GM15510 (cell line): ENCODE data around the gene PAK6.

Source experiments
- POLR2A ChIP-seq: IDR thresholded peaks from 3 replicates; pipeline ENCODE4 v1.6.1; 2011; ENCODE audit warnings: borderline replicate concordance; ENCODE audit not compliant: insufficient read length; ENCODE audit errors: extremely low read depth

The PAK6 gene

DNA sequence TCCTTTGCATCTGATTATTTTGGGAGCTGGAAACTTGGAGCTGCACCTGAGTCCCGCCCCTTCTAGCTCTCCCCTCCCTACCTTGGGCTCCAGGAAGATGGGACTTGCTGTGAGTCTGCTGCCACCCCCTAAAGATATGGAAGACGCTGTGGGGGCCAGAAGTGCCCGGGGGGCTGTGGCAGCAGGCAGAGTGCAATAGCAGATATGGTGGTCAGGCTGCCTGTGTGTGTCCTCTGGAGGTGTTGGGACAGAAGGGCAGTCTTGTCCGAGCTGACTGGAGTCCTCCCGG, 485 bp downstream of the PAK6 start:
- no peak for TF ChIP-seq POLR2A

DNA sequence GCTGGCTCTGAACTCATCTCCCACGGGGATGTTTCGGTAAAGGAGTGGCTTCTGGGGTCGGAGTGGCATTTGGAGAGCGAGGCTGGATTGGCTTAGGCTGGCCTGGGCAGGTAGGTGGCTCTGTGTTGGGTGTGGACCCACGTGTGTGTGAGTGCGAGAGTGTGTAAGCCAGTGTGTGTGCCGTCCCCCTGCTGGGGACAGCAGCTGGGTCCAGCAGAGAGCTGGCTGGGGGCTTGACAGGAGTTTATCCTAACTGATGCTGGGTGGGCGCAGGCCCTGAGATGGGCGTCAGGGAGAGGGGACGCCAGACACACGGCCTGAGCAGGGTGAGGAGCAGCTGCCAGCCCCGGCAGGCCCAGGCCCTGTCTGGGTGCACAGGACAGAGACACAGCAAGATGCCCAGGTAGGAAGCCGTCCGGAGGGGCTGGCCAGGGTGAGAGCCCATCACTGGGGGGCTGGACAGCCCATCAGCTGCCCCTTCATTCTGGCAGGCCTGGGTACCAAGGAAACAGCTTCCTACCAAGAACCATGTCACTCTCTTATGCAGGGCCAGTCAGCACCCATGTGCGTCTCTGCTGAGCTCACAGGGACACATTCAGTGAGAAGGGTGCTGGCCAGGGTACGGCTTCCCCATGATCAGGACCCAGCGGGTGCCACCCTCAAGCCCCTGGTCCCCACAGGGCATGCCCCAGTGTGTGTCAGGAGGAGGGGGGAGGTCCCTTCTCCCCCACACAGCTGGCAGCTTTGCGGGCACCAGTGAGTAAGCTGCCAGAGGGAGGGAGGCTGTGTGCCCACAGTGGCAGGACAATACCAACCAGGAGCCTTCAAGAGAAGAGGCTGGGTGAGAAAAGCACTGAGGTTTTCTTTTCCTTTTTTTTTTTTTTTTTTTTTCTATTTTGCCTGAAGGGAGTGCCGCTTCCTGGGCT, 1.1 kb downstream of the PAK6 start:
- no peak for TF ChIP-seq POLR2A

DNA sequence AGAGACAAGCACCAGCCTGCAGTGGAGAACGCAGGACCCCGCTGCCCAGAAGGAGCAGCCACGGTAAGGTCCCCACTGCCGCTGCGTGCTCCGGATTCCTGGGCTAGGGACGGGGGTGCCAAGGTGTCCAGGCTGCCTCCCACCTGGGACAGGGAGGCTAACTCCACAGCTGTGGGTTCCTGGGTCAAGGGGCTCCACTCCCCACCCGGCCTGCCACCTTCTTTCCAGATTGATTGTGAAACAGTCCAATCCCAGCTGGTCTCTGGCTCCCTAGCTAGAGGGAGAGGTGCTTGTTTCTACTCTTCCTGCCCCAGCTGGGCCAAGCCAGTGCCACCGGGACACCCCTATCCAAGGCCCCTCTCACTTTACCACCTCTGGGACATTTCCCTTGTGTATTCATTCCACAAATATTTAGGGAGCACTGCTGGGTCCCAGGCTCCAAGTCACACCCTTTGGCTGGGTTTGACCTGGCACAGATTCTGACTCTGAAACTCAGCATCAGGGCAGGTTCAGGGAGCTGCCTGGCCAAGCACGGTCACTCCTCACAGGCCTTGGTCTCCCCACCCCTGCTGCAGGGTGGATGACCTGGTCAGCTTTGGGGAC, 1.9 kb downstream of the PAK6 start:
- no peak for TF ChIP-seq POLR2A

DNA sequence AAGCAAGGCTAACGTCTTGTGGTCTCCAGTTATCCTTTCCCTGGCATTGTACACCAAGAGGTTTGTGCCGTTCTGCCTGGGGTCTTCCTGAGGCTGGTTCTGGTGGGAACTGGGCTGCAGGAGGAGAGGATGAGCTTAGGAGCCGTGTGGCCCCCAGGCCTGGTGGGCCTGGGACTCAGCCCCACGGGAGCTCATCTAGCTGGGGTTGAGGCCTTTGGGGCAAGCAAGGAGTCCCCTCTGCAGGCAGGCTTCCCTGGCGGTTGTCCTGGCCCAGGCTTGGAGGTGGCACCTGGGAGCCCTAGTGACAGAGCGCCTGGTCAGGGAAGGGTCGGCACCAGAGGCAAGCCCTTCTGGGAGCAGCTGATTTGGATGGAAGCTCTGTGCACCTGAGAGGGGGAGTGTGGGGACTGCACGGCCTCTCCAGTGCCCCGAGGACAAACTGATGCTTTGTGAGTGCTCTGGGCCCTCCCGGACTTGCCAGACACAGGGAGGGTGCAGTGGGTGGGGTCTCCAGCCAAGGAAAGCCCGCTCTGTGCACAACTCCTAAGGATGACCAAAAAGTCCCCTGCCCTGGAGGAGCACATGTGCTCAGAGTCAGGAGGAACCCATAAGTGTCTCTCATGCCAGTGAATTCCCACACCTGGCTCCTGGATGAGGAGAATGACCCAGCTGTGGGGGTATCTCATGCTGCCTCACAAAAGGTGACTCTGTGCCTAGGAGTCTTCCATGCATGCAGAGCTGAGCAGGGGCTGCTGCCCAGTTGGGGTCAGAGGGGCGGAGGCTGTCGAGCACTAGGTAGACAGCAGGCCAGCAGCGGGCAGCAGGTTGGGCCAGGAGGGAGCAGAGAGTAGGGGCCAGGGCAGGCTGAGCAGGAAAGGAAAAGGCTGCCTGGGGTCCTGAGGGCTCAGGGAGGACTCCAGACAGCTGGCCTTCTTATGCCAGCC, 2.7 kb downstream of the PAK6 start:
- no peak for TF ChIP-seq POLR2A

DNA sequence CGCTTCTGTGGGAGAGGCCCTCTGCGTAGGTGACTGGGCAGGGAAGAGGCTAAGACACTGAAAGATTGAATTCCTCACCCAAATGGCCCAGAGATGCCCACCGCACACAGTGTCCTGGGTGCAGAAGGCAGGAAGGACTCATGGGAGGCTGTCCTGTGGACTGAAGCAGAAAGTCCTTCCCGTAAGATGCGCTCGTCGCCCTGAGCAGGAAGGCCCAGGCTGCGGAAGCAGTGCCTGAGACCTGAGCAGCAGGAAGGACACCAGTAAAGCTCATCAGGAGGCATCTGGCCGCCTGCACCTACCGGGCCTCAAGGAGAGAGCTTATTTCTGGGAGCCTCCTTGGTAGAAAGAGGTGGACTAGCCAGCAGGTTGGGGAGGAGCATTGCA, 3.3 kb downstream of the PAK6 start:
- TF ChIP-seq POLR2A: no peak

DNA sequence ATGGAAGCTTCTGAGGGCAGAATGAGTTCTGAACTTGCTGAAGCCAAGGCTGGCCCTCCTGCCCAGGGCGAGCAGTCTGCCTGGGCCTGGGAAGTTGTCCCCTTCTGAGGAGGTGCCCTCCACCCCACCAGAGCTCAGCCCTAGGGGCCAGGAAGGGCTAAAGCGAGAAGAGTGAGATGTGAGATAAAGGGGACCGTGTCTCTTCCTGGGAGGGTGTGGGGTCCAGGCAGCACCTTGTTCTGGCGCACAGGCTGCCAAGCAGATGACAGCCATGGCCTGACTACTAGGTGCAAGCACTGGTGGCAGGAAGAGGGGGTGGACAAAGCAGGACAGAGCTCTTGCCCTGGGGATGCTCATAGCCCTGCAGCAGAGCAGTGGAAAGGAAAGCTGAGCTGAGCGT, 3.7 kb downstream of the PAK6 start:
- TF ChIP-seq POLR2A: no peak

DNA sequence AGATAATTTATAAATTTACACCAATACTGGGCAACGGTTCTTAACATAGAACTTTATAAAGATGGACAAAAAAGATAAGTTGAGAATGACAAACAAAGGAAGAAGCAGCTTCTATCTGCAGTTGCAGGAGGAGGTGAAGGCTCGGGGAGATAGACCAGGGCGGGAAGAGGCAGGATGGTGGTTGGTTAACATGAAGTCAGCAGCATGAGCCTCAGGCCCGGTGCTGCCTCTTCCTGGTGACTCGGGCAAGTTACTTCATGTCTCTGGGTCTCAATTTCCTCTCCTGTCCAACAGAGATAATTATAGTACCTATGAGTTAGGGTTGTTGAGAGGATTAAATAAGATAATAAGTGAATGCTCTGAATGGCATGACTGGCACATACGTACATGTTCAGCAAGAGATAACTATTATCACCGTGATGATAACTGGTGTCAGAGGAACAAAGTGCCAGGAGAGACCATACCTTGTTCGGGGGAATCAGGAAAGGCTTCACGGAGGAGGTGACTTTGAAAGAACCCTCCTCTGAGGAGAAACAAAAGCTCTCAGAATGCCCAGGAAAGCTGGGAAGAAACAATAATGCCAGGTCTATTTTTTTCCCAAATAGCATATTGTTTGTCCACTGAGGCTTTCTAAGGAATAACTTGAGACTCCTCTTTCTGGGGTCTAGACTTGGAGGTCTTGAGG, 4.4 kb downstream of the PAK6 start:
- no peak for TF ChIP-seq POLR2A

DNA sequence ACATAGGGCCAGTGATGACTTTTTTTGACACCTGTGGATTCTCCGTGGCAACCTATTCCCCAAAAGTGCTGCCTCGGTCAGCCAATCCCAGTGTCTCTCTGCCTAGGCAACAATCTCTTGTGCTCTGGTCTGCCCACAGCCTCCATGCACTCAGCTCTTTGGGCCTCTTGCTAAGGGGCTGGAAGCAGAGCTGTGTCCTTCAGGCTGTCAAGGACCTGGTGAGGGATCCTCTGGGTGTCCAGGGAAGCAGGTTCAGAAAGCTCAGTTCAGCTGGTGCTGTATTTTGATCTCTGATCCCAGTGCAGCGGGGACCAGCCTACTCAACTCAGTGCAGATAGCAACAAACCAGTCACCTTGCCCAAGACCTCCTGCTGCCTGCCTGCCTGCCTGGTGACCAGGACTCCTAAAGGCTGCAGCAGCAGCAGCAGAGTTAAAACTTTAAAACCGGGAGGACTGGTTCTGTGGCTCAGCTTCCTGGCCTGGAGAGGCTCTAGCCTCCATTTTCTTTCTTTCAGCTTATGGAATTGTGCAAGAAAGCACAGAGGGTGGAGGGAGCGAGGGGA, 6.2 kb downstream of the PAK6 start:
- TF ChIP-seq POLR2A: no peak

DNA sequence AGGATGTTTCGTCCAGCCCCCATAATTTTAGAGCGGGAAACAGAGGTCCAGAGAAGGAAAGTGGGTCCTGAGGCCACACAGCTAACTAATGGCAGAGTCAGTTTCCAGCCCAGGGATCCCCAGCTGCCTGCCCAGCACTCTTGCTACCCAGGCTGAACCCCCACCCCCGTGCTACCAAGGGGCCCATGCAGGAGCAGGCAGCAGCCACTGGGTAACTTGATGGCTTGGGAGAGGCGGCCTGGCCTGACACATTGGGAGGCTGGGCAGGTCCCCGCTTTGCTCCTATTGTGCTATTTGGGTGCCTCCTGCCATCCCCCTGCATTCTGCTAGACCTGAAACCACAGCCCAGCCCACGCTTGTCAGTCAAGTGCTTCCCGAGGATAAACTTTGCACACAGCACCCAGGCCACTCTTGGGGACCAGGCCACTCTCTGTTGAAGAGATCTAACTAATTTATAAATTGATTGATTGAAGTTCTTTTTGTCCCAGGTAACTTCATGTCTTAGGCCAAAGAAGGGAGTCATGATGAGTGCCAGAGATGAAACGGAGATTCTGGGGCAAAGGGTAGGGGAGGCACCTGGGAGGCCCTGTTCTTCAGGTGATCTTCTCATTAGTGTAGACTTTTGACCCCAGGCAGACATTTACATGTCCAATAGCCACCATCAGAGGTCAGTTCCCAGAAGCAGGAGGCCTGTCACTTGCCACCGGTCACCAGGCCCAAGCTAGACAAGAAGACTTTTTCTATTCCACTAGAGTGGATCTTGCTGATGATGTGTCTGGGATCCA, 7.0 kb downstream of the PAK6 start:
- TF ChIP-seq POLR2A: no peak

DNA sequence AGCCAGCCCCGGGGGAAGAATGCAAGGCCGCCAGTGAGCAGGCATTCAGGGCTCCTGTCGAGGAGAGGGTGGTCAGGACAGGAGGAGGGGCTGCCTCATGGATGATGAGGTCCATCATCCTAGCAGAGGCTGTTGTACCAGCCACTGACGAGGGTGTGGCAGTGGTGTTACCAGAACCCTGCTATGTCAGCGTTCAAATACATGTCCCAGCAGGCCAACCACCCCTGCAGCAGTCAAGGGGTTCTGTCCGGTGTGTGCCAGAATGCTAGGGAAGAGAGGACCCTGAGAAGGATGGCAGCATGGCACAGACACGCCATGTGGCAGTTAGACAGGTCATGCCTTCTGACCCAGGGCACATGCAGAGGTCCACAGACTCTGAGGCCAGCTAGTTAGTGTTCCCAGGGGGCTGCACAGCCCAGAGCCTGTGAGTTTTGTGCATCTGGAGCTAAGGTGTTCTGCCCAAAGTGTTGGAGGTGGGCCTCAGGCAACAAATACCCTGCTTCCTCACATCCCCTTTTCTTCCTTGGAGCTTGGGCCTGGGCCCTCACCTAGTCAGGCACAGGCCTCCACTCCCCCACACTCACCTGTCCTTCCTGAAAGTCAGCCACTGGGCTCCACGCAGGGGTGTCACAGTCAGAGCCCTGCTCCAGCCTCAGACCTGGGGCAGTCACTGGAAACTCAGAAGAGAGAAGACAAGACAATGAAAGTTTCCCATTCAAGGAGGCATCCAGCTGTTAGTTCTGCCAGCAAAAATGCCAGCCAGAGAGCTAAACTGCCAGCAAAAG, 7.8 kb downstream of the PAK6 start:
- no peak for TF ChIP-seq POLR2A

DNA sequence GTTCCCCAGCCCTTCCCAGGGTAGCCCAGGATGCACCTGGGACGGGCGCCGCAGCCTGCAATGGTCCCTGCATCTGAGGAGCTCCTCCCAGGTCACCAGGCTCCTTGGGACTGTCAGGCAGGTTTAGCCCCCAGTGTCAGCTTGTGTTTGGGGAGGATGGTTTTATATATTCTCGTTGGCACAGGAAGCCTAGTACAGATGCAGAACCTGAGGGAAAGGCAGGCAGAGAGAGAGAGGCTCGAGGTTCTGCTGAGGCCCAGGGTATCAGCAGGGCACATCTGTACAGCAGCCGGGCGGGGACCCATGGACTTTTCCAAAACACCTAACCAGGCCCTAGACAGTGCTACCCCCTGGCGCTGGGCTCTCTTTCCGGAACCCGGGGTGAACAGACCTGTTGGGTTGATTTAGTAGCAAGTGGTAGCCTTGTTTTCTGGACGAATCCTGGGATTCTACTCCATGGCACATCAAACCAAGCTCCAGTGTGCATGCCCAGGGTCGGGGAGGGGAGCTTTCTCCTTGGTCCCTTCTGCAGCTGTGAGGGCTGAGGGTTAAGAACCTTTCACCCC, 8.6 kb downstream of the PAK6 start:
- TF ChIP-seq POLR2A: no peak

DNA sequence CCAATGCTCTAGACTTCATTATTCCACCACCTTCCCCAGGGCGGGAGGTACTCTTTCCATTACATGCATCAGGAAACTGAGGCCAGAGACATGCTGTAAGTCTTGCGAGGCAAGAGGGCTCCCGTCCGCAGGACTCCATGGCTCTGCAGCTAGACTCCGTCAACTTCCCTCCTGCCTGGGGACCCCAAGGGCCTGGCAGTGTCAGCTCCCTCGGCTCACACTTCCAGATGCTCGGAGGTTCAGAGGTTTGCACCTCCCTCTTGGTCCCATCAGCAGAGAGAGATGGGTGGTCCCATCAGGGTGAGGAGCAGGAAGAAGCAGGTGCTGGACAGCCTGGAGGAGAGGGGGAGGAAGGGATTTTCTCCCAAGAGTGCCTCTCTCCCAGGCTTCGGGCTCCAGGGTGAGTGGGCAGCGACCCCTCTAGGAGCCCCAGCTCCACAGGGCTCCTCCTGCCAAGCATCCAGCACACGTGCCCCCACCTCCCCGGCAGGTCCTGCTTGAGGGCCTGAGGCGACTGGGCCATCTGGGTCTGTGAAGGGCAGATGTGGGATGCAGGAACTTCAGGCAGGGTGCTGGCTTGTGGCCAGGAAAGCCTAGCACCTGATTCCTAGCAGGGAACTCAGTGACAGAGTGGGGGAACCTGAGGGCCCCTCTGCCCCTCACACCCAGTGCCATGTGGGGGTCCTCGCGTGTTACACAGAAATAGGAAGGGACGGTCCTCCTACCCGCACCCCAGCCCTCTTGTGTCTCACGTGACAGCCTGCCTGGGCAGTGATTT, 9.3 kb downstream of the PAK6 start:
- no peak for TF ChIP-seq POLR2A
